Endothelial cell of umbilical vein (primary cell): Measurements from ENCODE around the gene ZNG1F. TPM values are rescaled to one million over a fixed set of nuclear protein-coding genes. Genes with fewer than 3 reads are reported as not detected.
"Not testable (repeated sequence)": the region's sequence is repeated elsewhere in the genome, so short reads cannot be mapped to it uniquely, and the experiment has no call there.

Experiments
- BruUV-seq: library from RNA; stranded (reverse); fragments of 400-500 nt; replicated peaks from 2 replicates; lab custom pipeline; 2021; lab: Mats Ljungman, UMichigan
- CTCF ChIA-PET: fragments of 300-600, 350-600 bp; sonication (Branson Sonifier 250); formaldehyde crosslinking; loops from one replicate; lab custom pipeline; 2021; ENCODE audit warnings: antibody characterized with exemption, inconsistent platforms; lab: Charles Lee
- POLR2A ChIA-PET: fragments of 300-600, 350-600 bp; sonication (Branson Sonifier 250); formaldehyde crosslinking; loops from one replicate; lab custom pipeline; 2021; ENCODE audit warnings: antibody characterized with exemption, inconsistent platforms; lab: Charles Lee
- DNase-seq: peaks from one replicate; pipeline ENCODE4 v3.0.0-alpha.2; 2011; ENCODE audit warnings: low read depth, low spot score
- FAIRE-seq: peaks from 2 replicates; lab custom pipeline; 2011; peaks lifted over from hg19 to GRCh38; lab: Jason Lieb, UNC
- H2AFZ ChIP-seq: 2 replicates; pipeline ENCODE4 v1.6.0; 2012; ENCODE audit warnings: low read depth, low read length, control low read depth, inconsistent platforms
- H3K27ac ChIP-seq: 2 replicates; pipeline ENCODE4 v1.5.1; 2011; ENCODE audit warnings: low read depth, mild to moderate bottlenecking, control low read depth, low read length, moderate library complexity; ENCODE audit not compliant: insufficient read depth
- H3K27me3 ChIP-seq, 2 experiments: 2 replicates each; pipeline versions ENCODE4 v1.6.0 to v1.6.1; 2011; ENCODE audit warnings: low read length in 2 of 2, mixed read lengths in 1 of 2; ENCODE audit not compliant: control insufficient read depth in 2 of 2, insufficient read depth in 2 of 2
- H3K36me3 ChIP-seq, 2 experiments: 2 replicates in 1 of 2; 3 replicates in 1 of 2; pipeline ENCODE4 v1.5.1; 2011; ENCODE audit warnings: low read length in 2 of 2, mild to moderate bottlenecking in 1 of 2, moderate library complexity in 1 of 2; ENCODE audit not compliant: control insufficient read depth in 2 of 2, insufficient read depth in 2 of 2; ENCODE audit errors: extremely low read depth in 1 of 2
- H3K4me1 ChIP-seq: 3 replicates; pipeline ENCODE4 v1.5.1; 2011; ENCODE audit warnings: mild to moderate bottlenecking, low read length; ENCODE audit not compliant: control insufficient read depth, insufficient read depth; ENCODE audit errors: extremely low read depth
- H3K4me2 ChIP-seq: 2 replicates; pipeline ENCODE4 v1.6.1; 2011; ENCODE audit warnings: low read length, control low read depth, mixed read lengths; ENCODE audit not compliant: insufficient read depth
- H3K4me3 ChIP-seq, 3 experiments: fragments of 200-600 bp in 1 of 3; sonication (generic), shearing (Covaris generic) in 1 of 3; replicated peaks in 1 of 3; 2 replicates each; pipeline ENCODE4 v1.5.1; 2011 to 2016; ENCODE audit warnings: control low read depth in 3 of 3, low read length in 3 of 3, mild to moderate bottlenecking in 2 of 3, inconsistent platforms in 1 of 3, low read depth in 1 of 3, moderate library complexity in 1 of 3; ENCODE audit not compliant: insufficient read depth in 1 of 3
- H3K79me2 ChIP-seq: 2 replicates; pipeline ENCODE4 v1.6.0; 2012; ENCODE audit warnings: low read length, inconsistent platforms; ENCODE audit not compliant: control insufficient read depth, insufficient read depth
- H3K9ac ChIP-seq: replicated peaks from 2 replicates; pipeline ENCODE3; 2011; ENCODE audit warnings: low read length, control low read depth; ENCODE audit not compliant: insufficient read depth; ENCODE audit errors: extremely low read depth
- H3K9me1 ChIP-seq: replicated peaks from 3 replicates; pipeline ENCODE4 v1.6.0; 2011; ENCODE audit warnings: mild to moderate bottlenecking, low read length; ENCODE audit not compliant: control insufficient read depth, insufficient read depth; ENCODE audit errors: extremely low read depth
- H3K9me3 ChIP-seq: replicated peaks from 2 replicates; pipeline ENCODE4 v1.5.1; 2012; ENCODE audit warnings: low read length, inconsistent platforms; ENCODE audit not compliant: control insufficient read depth, insufficient read depth
- H4K20me1 ChIP-seq: replicated peaks from 2 replicates; pipeline ENCODE3; 2011; ENCODE audit warnings: mild to moderate bottlenecking, low read length; ENCODE audit not compliant: control insufficient read depth, insufficient read depth; ENCODE audit errors: extremely low read depth
- dilution Hi-C: fragments of 300-500 bp; cut with MboI; formaldehyde crosslinking; loops from one replicate; pipeline ENCODE4 v1.15.0; 2019; ENCODE audit warnings: low sequenced_read_pairs; ENCODE audit not compliant: extremely low pct_ligation_motif_present
- intact Hi-C: fragments of 100-400 bp; cut with micrococcal nuclease; formaldehyde crosslinking; loops from one replicate; pipeline ENCODE4 v1.10.0; 2022
- polyA plus RNA-seq, 4 experiments: library from polyadenylated mRNA; depleted of rRNA in 3 of 4; stranded (reverse) in 3 of 4; unstranded in 1 of 4; fragments of >200 nt; gene quantifications; 2 replicates each; pipeline versions ENCODE4 v1.2.1 to v1.2.3, GENCODE V29; 2011 to 2012; ENCODE audit warnings: missing spikeins in 1 of 4
- total RNA-seq: library from RNA; stranded (reverse); gene quantifications from 2 replicates; pipeline ENCODE4 v1.2.3, GENCODE V29; 2021

ZNG1F gene
- total and polyA plus RNA-seq, 2 donors (not counting 3 experiments of a cell fraction or from before 2014, with no cell fraction given) = 7.3 to 20.4 TPM

DNA sequence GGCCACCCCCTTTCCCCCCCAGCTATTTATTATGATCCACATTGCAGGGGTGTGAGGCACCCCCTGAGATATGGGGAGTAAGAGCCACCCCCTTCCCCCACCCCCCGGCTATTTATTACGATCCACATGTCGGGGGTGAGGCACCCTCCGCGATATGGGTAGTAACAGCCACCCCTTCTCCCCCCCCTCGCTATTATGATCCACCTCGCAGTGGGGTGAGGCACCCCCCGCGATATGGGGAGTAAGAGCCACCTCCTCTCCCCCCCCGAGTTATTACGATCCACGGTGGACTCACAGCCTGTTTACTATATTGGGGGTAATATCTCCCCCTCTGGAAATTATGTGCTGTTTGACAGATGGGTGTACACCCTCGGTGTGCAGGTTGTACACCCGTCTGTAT lies 75.8 kb downstream of the ZNG1F start:
- H2AFZ ChIP-seq, FAIRE-seq, BruUV-seq, DNase-seq, dilution Hi-C loops, POLR2A ChIA-PET, H3K4me2 ChIP-seq, H4K20me1 ChIP-seq, H3K27me3 ChIP-seq, H3K9me1 ChIP-seq, intact Hi-C loops, H3K9ac ChIP-seq, H3K36me3 ChIP-seq, H3K4me3 ChIP-seq, CTCF ChIA-PET, H3K9me3 ChIP-seq, H3K27ac ChIP-seq, H3K79me2 ChIP-seq, H3K4me1 ChIP-seq: not testable (repeated sequence)

DNA sequence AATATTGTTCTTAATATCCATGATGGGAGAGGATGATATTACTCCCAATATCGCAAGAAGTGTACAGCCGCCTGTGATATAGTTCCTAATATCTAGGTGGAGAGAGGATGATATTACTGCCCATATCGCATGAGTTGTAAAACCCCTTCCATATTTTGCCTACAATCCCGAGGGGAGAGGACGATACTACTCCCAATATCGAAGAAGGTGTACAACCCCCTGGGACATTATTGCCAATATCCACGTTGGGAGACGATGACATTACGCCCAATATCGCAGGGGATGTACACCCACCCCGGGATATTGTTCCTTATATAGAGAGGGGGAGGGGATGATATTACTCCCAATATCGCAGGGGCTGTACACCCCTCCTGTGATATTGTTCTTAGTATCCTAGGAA lies 77.7 kb downstream of the ZNG1F start:
- BruUV-seq, intact Hi-C loops, FAIRE-seq: not testable (repeated sequence)

DNA sequence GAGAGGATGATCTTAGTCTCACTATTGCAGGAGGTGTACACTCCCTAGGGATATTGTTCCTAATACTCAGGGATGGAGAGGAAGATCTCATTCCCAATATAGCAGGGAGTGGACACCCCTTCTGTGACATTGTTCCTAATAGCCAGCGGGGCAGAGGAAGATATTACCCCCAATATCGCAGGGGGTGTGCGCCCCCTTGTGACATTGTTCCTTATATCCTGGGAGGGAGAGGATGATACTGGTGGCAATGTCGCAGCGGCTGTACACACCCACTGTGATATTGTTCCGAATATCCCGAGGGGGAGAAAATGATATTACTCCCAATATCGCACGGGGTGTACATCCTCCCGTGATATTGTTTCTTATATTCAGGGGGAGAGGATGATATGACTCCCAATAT lies 78.2 kb downstream of the ZNG1F start:
- H3K27me3 ChIP-seq, H4K20me1 ChIP-seq, intact Hi-C loops, H3K79me2 ChIP-seq, H3K9me1 ChIP-seq, H3K27ac ChIP-seq, H3K4me3 ChIP-seq, POLR2A ChIA-PET, H3K4me1 ChIP-seq, dilution Hi-C loops, H3K36me3 ChIP-seq, H3K9ac ChIP-seq, BruUV-seq, H3K4me2 ChIP-seq, CTCF ChIA-PET, H3K9me3 ChIP-seq, H2AFZ ChIP-seq, DNase-seq, FAIRE-seq: not testable (repeated sequence)

More for the DNA sequence above, 77.7 kb downstream of the ZNG1F start:
- dilution Hi-C loops, POLR2A ChIA-PET, H3K9me3 ChIP-seq, H2AFZ ChIP-seq, H3K4me3 ChIP-seq, H3K27ac ChIP-seq, H3K27me3 ChIP-seq, H3K4me2 ChIP-seq, H4K20me1 ChIP-seq, H3K36me3 ChIP-seq, H3K4me1 ChIP-seq, H3K9ac ChIP-seq, H3K9me1 ChIP-seq, H3K79me2 ChIP-seq, CTCF ChIA-PET, DNase-seq: not testable (repeated sequence)

DNA sequence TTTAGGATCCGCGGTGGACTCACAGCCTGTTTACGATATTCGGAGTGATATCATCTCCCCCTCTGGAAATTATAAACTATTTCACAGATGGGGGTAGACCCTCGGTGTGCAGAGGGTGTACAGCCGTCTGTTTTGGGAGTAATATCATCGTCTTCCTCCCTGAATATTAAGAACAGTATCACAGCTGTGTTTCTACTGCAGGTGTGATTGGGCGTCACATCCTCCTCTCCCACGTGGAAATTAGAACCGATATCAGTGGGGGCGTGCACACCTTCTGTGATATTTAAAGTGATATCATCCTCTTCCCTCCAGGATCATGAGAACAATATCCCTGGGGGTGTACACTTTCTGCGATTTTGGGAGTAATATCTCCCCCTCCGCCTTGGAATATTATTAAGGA lies 79.9 kb downstream of the ZNG1F start:
- H4K20me1 ChIP-seq, FAIRE-seq, H2AFZ ChIP-seq, H3K27ac ChIP-seq, H3K36me3 ChIP-seq, H3K4me3 ChIP-seq, H3K9ac ChIP-seq, POLR2A ChIA-PET, BruUV-seq, H3K4me1 ChIP-seq, H3K4me2 ChIP-seq, H3K9me1 ChIP-seq, intact Hi-C loops, H3K9me3 ChIP-seq, DNase-seq, CTCF ChIA-PET, H3K79me2 ChIP-seq, dilution Hi-C loops, H3K27me3 ChIP-seq: not testable (repeated sequence)
